Lower leg skin (tissue), 4 donors: ENCODE results near the gene CEBPZ. TPM values are rescaled to one million over a fixed set of nuclear protein-coding genes. Genes with fewer than 3 reads are reported as not detected.

ENCODE experiments used
- DNase-seq, 2 donors: peaks; one replicate each; pipeline ENCODE4 v3.0.0-alpha.2; 2019; ENCODE audit warnings: low spot score in 2 of 2
- H3K4me3 ChIP-seq: fragments of 200-600 bp; sonication (generic); 2 replicates; pipeline ENCODE4 v1.5.1; 2017; ENCODE audit warnings: mild to moderate bottlenecking, low read depth; ENCODE audit not compliant: poor library complexity, severe bottlenecking
- CTCF ChIP-seq, 3 donors: fragments of 450-650 bp; IDR thresholded peaks; one replicate each; pipeline ENCODE4 v1.5.1; 2016; ENCODE audit warnings: antibody characterized with exemption in 3 of 3, mild to moderate bottlenecking in 3 of 3, moderate library complexity in 2 of 3
- POLR2A ChIP-seq, 2 donors: fragments of 450-650 bp; IDR thresholded peaks; one replicate each; pipeline ENCODE4 v1.6.1; 2016 to 2017; ENCODE audit warnings: antibody characterized with exemption in 2 of 2, mild to moderate bottlenecking in 1 of 2, moderate library complexity in 1 of 2
- WGBS, 2 donors: methylation state at CpG; one replicate each; pipeline ENCODE4 v1.1.5; 2018; 5-methylcytosine and 5-hydroxymethylcytosine counted together
- intact Hi-C: fragments of 100-400 bp; cut with DNase I; formaldehyde crosslinking; loops from one replicate; pipeline ENCODE4 v1.15.0; 2023; ENCODE audit warnings: low total_unique reads
- total RNA-seq, 4 donors: library from RNA; depleted of rRNA; stranded (reverse); fragments of >200 nt; gene quantifications; one replicate each; pipeline ENCODE4 v1.1.0, GENCODE V29; 2016

CEBPZ gene
- total RNA-seq, 4 donors from 2014 or later, result 21.0 to 28.5 (median 25.2) TPM

GRCh38 chr2:37244755-37245154, 13.4 kb upstream of the CEBPZ start:
- 94 to 97% methylated on average over 3 of the region's 3 CpGs for WGBS, 2 donors
- intact Hi-C loops, result no loop called here
- no peak for TF ChIP-seq CTCF (IDR thresholded peaks at IDR 0.05)
- TF ChIP-seq POLR2A (IDR thresholded peaks at IDR 0.05), result no peak
- H3K4me3 ChIP-seq, result no peak overlapping the region
- no peak for DNase-seq

GRCh38 chr2:37244017-37244416, 12.6 kb upstream of the CEBPZ start:
- no peak overlapping the region for H3K4me3 ChIP-seq
- intact Hi-C loops, result no loop called here
- DNase-seq, result no peak
- TF ChIP-seq POLR2A (IDR thresholded peaks at IDR 0.05) (no peak), CTCF (IDR thresholded peaks at IDR 0.05) (no peak)
- whole genome bisulfite sequencing, 2 donors, result 75 to 83% methylated on average over 4 of the region's 4 CpGs

GRCh38 chr2:37243435-37243834, 12.0 kb upstream of the CEBPZ start:
- WGBS, 2 donors, result 87 to 90% methylated on average over 4 of the region's 4 CpGs
- no peak for DNase-seq
- intact Hi-C loops, result no loop called here
- TF ChIP-seq POLR2A (IDR thresholded peaks at IDR 0.05), result no peak
- TF ChIP-seq CTCF (IDR thresholded peaks at IDR 0.05), result no peak
- H3K4me3 ChIP-seq, result no peak overlapping the region

- no peak for TF ChIP-seq POLR2A (IDR thresholded peaks at IDR 0.05)
- no peak for TF ChIP-seq CTCF (IDR thresholded peaks at IDR 0.05)
- H3K4me3 ChIP-seq, result peak overlapping the region; percentile 61
- peak; percentile 16 to 86 for DNase-seq
- WGBS, 2 donors, result 10% methylated on average over 18 of the region's 18 CpGs
- intact Hi-C loops, result no loop called here
Measured at GRCh38 chr2:37232131-37232933, 936 bp upstream of the CEBPZ start.

GRCh38 chr2:37230581-37230980, 815 bp downstream of the CEBPZ start:
- intact Hi-C loops, result no loop called here
- WGBS, 2 donors, result 0 to 2% methylated on average over 8 of the region's 8 CpGs
- DNase-seq, result no peak
- no peak for TF ChIP-seq CTCF (IDR thresholded peaks at IDR 0.05)
- no peak for TF ChIP-seq POLR2A (IDR thresholded peaks at IDR 0.05)
- peak overlapping the region; percentile 61 for H3K4me3 ChIP-seq

GRCh38 chr2:37228788-37229187, 2.6 kb downstream of the CEBPZ start:
- intact Hi-C loops, result no loop called here
- TF ChIP-seq CTCF (IDR thresholded peaks at IDR 0.05), result no peak
- no peak for TF ChIP-seq POLR2A (IDR thresholded peaks at IDR 0.05)
- 95 to 97% methylated on average over 3 of the region's 3 CpGs for WGBS, 2 donors
- no peak overlapping the region for H3K4me3 ChIP-seq
- DNase-seq, result no peak
